GM18511 (cell line): Measurements from ENCODE around the gene CDKN1A.

Source experiments
- ATAC-seq: cut with Tn5 transposase; IDR thresholded peaks from one replicate; pipeline ENCODE4 v1.9.1; 2021; ENCODE audit warnings: mild to moderate bottlenecking, moderate library complexity; ENCODE audit not compliant: unreplicated experiment

CDKN1A gene

GRCh38 chr6:36735110-36736071 is 56.9 kb downstream of the CDKN1A start:
- no peak for ATAC-seq
